GM20000 (cell line): ENCODE results near the gene SNX15.

Source experiments
- DNase-seq: peaks from one replicate; pipeline ENCODE4 v3.0.0; 2012; ENCODE audit warnings: low spot score
- TF ChIP-seq, protein P1 (sequence below): IDR thresholded peaks from 2 replicates; pipeline ENCODE4 v1.5.1; 2012; ENCODE audit warnings: mild to moderate bottlenecking, control low read depth; ENCODE audit errors: extremely low read depth, missing control alignments

SNX15 gene

DNA sequence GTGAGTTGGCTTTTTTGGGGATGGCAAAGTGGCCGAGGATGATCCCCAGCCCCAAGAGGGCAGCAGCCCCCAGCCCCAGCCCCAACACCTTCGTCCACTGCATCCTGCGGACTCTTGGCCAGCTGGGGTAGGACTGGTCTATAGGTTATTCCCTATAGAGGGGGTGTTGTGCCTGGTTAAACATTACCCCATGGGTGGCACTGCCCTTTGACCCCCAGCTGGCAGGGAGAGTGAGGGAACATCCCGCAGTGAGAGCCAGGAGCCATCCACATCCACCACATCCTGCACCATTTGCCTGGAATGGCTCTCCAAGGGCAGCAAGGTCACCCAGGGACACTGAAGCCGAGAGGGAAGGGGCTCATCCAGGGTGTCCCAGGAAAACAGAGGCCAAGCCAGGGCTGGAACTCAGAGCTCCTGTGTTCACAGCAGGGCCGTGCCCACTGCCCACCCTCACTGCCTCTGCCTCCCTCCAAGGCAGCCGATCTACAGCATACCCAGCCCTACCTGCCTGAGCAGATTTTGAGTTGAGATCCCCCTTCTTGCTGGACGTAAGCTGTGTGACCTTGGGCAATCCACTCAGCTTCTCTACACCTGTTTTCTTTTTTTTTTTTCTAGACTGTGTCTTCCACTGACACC, 31.3 kb downstream of the SNX15 start, which contains the start of gene NAALADL1:
Gene NAALADL1 (minus strand): TSS at position 135 of the 636 bp plus-strand sequence. CDS start 32 bp downstream, at position 103.
- no peak for DNase-seq
- TF ChIP-seq, protein P1, sequence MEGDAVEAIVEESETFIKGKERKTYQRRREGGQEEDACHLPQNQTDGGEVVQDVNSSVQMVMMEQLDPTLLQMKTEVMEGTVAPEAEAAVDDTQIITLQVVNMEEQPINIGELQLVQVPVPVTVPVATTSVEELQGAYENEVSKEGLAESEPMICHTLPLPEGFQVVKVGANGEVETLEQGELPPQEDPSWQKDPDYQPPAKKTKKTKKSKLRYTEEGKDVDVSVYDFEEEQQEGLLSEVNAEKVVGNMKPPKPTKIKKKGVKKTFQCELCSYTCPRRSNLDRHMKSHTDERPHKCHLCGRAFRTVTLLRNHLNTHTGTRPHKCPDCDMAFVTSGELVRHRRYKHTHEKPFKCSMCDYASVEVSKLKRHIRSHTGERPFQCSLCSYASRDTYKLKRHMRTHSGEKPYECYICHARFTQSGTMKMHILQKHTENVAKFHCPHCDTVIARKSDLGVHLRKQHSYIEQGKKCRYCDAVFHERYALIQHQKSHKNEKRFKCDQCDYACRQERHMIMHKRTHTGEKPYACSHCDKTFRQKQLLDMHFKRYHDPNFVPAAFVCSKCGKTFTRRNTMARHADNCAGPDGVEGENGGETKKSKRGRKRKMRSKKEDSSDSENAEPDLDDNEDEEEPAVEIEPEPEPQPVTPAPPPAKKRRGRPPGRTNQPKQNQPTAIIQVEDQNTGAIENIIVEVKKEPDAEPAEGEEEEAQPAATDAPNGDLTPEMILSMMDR, result no peak

DNA sequence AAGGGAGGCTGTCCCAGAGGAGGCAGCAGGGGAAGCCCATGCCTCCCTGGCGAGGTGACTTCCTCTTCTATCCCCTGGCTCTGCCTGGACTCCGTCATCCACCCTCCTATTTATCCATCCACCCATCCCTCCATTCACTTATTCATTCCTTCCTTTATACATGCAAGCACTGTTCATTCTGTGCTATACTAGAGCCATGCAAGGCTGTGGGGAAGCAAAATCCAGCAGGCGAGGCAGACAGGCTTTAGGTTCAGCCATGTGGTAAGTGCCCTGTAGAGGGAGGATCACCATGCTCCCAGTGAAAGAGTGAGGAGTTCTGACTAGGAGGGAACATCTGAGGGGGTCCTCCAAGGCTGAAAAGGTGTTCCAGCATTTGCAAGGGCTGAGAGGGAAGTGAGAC, 32.3 kb downstream of the SNX15 start:
- TF ChIP-seq, protein P1, result no peak
- no peak for DNase-seq

DNA sequence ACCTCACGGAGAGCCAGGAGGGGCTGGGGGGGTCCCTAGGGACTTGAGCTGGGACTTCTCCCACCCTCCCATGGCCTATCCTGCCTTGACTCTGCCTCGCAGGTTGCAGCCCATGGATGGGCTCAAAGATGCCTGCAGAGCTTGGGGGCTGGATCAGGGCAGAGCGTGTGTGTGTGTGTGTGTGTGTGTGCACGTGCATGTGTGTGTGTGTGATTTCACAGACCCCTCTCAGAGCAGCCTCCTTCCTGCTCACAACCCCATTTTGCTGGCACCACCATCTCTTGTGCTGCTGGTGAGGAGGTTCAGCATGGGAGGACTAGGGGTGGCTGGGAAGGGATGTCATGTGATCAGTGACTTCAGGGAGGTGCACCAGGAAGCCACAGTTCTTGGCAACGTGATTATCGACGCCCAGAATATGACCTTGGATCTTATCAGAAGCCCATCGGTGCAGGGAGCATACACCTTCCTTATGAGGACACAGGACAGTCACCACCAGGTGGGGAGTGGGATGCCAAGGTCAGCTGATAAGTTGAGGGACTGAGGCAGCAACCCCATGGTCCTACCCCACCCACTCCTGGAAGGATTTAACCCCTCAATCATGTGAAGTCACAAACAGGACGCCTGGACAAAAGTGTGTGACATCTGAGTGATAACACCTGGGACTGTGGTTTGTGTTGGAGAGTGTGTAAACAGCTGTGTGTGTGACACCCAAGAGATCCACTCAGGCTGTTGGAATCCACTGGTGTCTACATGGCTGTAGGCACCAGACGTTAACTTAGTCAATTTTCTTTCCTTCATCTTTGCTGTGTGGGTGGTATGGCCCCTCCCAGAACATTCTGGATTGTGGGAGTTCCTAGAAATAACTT, 33.0 kb downstream of the SNX15 start:
- no peak for DNase-seq
- TF ChIP-seq, protein P1, result no peak

DNA sequence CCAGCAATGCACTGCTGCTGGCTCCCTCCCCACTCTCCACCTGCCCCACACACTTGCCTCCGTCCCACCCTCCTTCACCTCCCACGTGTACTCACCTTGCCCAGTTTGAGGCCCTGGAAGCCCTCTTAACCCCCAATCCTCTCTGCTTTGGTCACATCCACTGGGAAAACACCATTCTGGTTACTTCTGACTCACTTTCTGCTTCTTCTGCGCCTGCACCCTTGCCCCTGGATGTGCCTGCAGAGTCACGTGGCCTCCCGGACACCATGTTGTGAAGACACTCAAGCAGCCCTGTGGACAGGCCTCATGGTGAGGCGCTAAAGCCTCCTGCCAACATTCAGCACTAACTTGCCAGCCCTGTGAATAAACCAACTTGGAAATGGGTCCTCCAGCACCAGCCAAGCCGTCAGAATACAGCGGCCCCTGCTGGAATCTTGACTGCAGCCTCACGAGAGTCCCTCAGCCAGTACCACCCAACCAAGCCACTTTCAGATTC, 33.7 kb downstream of the SNX15 start:
- no peak for DNase-seq
- TF ChIP-seq, protein P1, result no peak

DNA sequence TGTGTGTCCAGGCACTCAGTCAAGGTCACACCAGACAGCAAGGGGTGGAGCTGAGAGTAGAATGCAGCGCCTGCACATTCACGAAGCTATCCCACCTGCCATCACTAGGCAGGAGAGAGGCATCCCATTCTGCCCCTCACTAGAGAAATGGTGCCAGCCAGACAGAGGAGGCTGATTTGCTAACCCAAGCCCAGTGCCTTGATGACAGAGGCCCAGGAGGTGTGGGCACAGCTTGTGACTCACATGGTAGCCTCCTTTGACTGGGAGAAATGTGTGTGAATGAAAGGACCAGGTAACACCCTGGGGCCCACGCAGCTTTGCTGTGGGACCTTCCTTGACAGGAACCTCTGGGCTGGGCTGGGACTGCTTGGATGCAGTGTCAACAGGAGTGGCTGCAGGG, 36.3 kb downstream of the SNX15 start:
- DNase-seq, result no peak
- TF ChIP-seq, protein P1, result no peak

DNA sequence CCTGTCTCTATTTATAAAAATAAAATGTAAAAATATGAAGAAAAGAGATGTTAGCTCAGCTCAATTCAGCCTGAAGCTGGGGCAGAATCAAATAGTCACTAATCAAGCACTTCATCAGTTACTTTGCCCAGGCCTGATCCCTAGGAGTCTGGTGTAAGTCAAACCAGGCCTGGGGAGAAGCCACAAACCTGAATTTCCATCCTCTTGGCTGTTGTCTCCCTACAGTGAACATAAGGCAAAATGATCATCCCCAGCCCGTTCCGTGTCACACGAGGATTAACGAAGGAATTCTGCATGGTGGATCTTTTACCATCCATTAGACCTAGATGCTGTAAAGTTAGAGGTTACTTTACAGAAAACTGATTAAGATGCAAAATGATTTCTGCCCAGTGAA, 37.6 kb downstream of the SNX15 start:
- TF ChIP-seq, protein P1, result no peak
- DNase-seq, result no peak

DNA sequence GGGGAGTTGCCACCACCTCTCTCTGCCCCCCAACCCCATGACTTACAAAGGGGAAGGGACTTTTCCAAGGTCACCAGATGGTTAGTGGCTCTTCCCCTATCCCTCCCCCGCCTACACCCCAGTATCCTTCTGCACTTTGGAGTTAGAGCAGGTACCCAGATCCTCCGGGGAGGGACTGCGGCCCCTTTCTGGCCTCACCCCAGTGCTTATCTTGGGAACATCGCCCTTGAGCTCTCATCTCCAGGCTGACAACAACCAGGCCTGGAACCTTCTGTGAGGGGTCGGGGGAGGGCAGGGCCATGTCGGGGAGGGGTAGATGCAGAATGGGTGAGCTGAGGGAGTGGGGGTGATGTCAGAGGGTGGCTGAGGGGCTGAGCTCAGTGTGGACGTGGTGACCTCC, 38.6 kb downstream of the SNX15 start:
- DNase-seq, result no peak
- TF ChIP-seq, protein P1, result no peak
